ENCODE data around the gene MYBPHL.

Gene MYBPHL

GRCh38 chr1:109274533-109275476, 32.0 kb downstream of the MYBPHL start:
- DNase-seq (ENCODE audit: low read depth): no peak
- H3K4me3 ChIP-seq (ENCODE audit: low read depth, low read length): no peak overlapping the region
- no peak for TF ChIP-seq CTCF (IDR thresholded peaks at IDR 0.05; ENCODE audit: control insufficient read depth, extremely low read depth, insufficient read depth)

GRCh38 chr1:109273570-109274288, 33.1 kb downstream of the MYBPHL start:
- no peak for DNase-seq (ENCODE audit: low read depth)
- TF ChIP-seq CTCF (IDR thresholded peaks at IDR 0.05; ENCODE audit: control insufficient read depth, extremely low read depth, insufficient read depth): no peak
- no peak overlapping the region for H3K4me3 ChIP-seq (ENCODE audit: low read depth, low read length)

- no peak for TF ChIP-seq CTCF (IDR thresholded peaks at IDR 0.05; ENCODE audit: control insufficient read depth, extremely low read depth, insufficient read depth)
- no peak for DNase-seq (ENCODE audit: low read depth)
- no peak overlapping the region for H3K4me3 ChIP-seq (ENCODE audit: low read depth, low read length)
Observed at GRCh38 chr1:109272831-109273547, 33.8 kb downstream of the MYBPHL start.

GRCh38 chr1:109272021-109272799, 34.6 kb downstream of the MYBPHL start:
- H3K4me3 ChIP-seq (ENCODE audit: low read depth, low read length): no peak overlapping the region
- TF ChIP-seq CTCF (IDR thresholded peaks at IDR 0.05; ENCODE audit: control insufficient read depth, extremely low read depth, insufficient read depth): no peak
- no peak for DNase-seq (ENCODE audit: low read depth)

GRCh38 chr1:109271458-109271857, 35.4 kb downstream of the MYBPHL start:
- no peak for TF ChIP-seq CTCF (IDR thresholded peaks at IDR 0.05; ENCODE audit: control insufficient read depth, extremely low read depth, insufficient read depth)
- DNase-seq (ENCODE audit: low read depth): no peak
- H3K4me3 ChIP-seq (ENCODE audit: low read depth, low read length): no peak overlapping the region

Measured in LNCaP clone FGC (cell line).